Measurements from ENCODE around the gene ASTN2. TPM values are rescaled to one million over a fixed set of nuclear protein-coding genes. Genes with fewer than 3 reads are reported as not detected.

Gene ASTN2
- total RNA-seq, 1 experiment from 2014 or later: 4.8 TPM

DNA sequence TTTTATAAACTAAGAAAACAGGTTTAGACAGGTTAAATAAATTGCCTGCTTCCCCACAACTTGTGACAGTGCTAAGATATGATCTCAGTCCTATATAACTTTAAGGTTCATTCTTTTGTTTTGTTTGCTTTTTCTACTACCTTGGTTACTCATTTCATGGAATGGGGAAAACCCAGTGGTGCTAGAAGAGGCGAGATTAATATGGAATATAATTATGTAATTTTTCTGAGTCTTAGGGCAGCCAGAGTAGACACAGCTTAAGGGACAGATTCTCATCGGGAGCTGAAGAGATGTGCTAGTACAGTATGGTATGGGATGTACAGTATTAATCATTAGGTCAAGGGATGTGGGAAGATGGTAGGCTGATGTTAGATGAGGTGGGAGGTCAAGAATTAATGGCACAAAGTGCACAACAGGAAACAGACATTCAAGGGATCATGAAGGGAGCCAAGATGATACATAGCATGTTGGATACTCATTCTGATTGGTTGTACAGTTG is 721.6 kb downstream of the ASTN2 start:
- intact Hi-C loops (cut with micrococcal nuclease): no loop called here
- no peak overlapping the region for H3K9ac ChIP-seq (ENCODE audit: low read length)

More for the DNA sequence above, 721.6 kb downstream of the ASTN2 start:
- Histone ChIP-seq H3K4me1 (ENCODE audit: control insufficient read depth in 1 of 2, insufficient read depth in 2 of 2, low read length in 2 of 2) (peaks cover 0 to 3% of the 10 kb centered on the region in 2 experiments; a peak in 1 of 4 replicates), H3K36me3 (ENCODE audit: control insufficient read depth in 1 of 2, insufficient read depth in 2 of 2, low read length in 2 of 2) (peaks cover 5 to 7% of the 10 kb centered on the region in 2 experiments; a peak in 3 of 4 replicates), H2AFZ (ENCODE audit: low read depth, low read length, poor library complexity, severe bottlenecking) (no peak overlapping the region), H3K9me3 (ENCODE audit: control insufficient read depth in 1 of 2, insufficient read depth in 1 of 2, low read depth in 1 of 2, low read length in 2 of 2) (no peaks in the 10 kb centered on the region), H3K27ac (ENCODE audit: low read depth, low read length) (no peak overlapping the region), H4K20me1 (ENCODE audit: insufficient read depth) (0 out of 2 replicates have a peak, but pooled peaks cover 6% of the 10 kb centered on the region), H3K9me2 (ENCODE audit: insufficient read depth) (no peaks in the 10 kb centered on the region), H3K27me3 (ENCODE audit: insufficient read depth, low read length) (no peaks in the 10 kb centered on the region), H3K4me3 (replicated peaks in 1 of 2; ENCODE audit: low read depth in 1 of 2, low read length in 2 of 2) (no peak overlapping the region), H3K79me2 (ENCODE audit: insufficient read depth, low read length) (peaks cover 83% of the 10 kb centered on the region), H3K4me2 (ENCODE audit: low read length) (no peak overlapping the region)
- no peak for DNase-seq (ENCODE audit: low read depth, low spot score)
- ChIA-PET CTCF (interaction anchor here (0.5 kb wide), 1 partner anchor 718 kb away, joined by 3 read pairs; no protein-coding TSS in a partner anchor), RAD21 (ENCODE audit: low non-redundant PET in 1 of 2, low total read pairs in 2 of 2, uncharacterized antibody in 2 of 2, unreplicated experiment in 2 of 2) (no interaction called here), POLR2A (no interaction called here)
- BruUV-seq (replicated peaks): no TSS peak
- no peak for ATAC-seq
- no peak for TF ChIP-seq EGR1 (IDR thresholded peaks at IDR 0.05; ENCODE audit: low read depth)
- TF ChIP-seq TCF7L2 (IDR thresholded peaks at IDR 0.05; ENCODE audit: borderline replicate concordance, extremely low read depth, insufficient read depth, insufficient read length): no peak
- no peak for TF ChIP-seq YY1 (IDR thresholded peaks at IDR 0.05; ENCODE audit: extremely low read depth, insufficient replicate concordance, low read depth, low read length)
- TF ChIP-seq, protein P1, sequence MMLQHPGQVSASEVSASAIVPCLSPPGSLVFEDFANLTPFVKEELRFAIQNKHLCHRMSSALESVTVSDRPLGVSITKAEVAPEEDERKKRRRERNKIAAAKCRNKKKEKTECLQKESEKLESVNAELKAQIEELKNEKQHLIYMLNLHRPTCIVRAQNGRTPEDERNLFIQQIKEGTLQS (IDR thresholded peaks at IDR 0.05): no peak
- no peak for TF ChIP-seq ZNF274 (IDR thresholded peaks at IDR 0.05; ENCODE audit: low read depth, low read length)
- TF ChIP-seq RAD21 (IDR thresholded peaks at IDR 0.05; ENCODE audit: low read depth): no peak
- TF ChIP-seq, protein P2, sequence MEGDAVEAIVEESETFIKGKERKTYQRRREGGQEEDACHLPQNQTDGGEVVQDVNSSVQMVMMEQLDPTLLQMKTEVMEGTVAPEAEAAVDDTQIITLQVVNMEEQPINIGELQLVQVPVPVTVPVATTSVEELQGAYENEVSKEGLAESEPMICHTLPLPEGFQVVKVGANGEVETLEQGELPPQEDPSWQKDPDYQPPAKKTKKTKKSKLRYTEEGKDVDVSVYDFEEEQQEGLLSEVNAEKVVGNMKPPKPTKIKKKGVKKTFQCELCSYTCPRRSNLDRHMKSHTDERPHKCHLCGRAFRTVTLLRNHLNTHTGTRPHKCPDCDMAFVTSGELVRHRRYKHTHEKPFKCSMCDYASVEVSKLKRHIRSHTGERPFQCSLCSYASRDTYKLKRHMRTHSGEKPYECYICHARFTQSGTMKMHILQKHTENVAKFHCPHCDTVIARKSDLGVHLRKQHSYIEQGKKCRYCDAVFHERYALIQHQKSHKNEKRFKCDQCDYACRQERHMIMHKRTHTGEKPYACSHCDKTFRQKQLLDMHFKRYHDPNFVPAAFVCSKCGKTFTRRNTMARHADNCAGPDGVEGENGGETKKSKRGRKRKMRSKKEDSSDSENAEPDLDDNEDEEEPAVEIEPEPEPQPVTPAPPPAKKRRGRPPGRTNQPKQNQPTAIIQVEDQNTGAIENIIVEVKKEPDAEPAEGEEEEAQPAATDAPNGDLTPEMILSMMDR (IDR thresholded peaks at IDR 0.05 in 2 of 3, conservative IDR thresholded peaks at IDR 0.05 in 1 of 3; ENCODE audit: borderline replicate concordance in 1 of 3, insufficient read depth in 1 of 3, low read depth in 2 of 3, low read length in 2 of 3): no peak
- TF ChIP-seq ELF1 (IDR thresholded peaks at IDR 0.05; ENCODE audit: borderline replicate concordance, low read depth): no peak
